Measurements from ENCODE around the gene CD2BP2. TPM values are rescaled to one million over a fixed set of nuclear protein-coding genes. Genes with fewer than 3 reads are reported as not detected.

Gene CD2BP2
- total and polyA plus RNA-seq, 2 of the 8 experiments (the other 6 are each of a cell fraction or from before 2014, with no cell fraction given) = 22.4 to 55.3 TPM

GRCh38 chr16:30401768-30402425, 46.8 kb upstream of the CD2BP2 start (continued):
- TF ChIP-seq USF2 (IDR thresholded peaks at IDR 0.05; ENCODE audit: low read length) (no peak), CHD7 (IDR thresholded peaks at IDR 0.05; ENCODE audit: insufficient replicate concordance, low read length) (no peak), ASH2L (IDR thresholded peaks at IDR 0.05; ENCODE audit: low read length) (no peak), GABPA (IDR thresholded peaks at IDR 0.05; ENCODE audit: borderline replicate concordance, insufficient read depth, low read length) (no peak), RBBP5 (IDR thresholded peaks at IDR 0.05; ENCODE audit: borderline replicate concordance, low read depth, low read length) (no peak), POU5F1 (IDR thresholded peaks at IDR 0.05; ENCODE audit: low read depth, low read length) (no peak), CTBP2 (IDR thresholded peaks at IDR 0.05; ENCODE audit: borderline replicate concordance, insufficient read depth, insufficient read length, low read length) (no peak), SUZ12 (IDR thresholded peaks at IDR 0.05; ENCODE audit: low read length) (no peak), FOSL1 (IDR thresholded peaks at IDR 0.05; ENCODE audit: insufficient read depth, low read depth, low read length) (no peak)

All from H1 (cell line).